HG03521 (cell line): ENCODE results near the gene DPP10.
"Not testable (repeated sequence)": the region's sequence is repeated elsewhere in the genome, so short reads cannot be mapped to it uniquely, and the experiment has no call there.

Experiments
- ATAC-seq: cut with Tn5 transposase; IDR thresholded peaks from one replicate; pipeline ENCODE4 v1.9.1; 2021; ENCODE audit warnings: mild to moderate bottlenecking, moderate library complexity; ENCODE audit not compliant: unreplicated experiment

The DPP10 gene

GRCh38 chr2:114937366-114937930 lies 495.0 kb downstream of the DPP10 start:
- ATAC-seq: no peak

- no peak for ATAC-seq
Observed at GRCh38 chr2:114940785-114941458, 498.5 kb downstream of the DPP10 start.

DNA sequence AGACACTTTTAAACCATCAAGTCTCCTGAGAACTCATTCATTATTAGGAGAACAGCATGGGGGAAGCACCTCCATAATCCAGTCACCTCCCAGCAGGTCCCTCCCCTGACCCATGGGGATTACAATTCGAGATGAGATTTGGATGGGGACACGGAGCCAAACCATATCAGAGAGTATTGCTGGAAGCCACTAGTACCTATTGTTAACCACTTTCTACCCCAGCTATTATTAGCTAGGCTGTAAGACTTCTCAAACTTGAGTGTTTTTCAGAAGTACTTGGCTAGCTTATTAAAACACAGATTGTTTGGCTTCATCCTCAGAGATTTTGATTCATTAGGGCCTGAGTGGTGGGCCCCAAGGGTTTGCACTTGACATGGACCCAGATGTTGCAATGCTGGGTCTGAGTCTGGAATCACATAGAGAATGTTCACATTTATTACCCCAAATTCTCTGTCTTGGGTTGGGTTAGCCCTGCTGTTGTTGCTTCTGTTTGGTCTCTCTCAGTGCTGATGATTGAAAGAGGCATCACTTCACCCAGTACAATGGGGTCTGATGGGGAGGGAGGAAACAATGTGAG lies 506.9 kb downstream of the DPP10 start:
- ATAC-seq: no peak

GRCh38 chr2:114960389-114960788 lies 517.9 kb downstream of the DPP10 start:
- no peak for ATAC-seq

DNA sequence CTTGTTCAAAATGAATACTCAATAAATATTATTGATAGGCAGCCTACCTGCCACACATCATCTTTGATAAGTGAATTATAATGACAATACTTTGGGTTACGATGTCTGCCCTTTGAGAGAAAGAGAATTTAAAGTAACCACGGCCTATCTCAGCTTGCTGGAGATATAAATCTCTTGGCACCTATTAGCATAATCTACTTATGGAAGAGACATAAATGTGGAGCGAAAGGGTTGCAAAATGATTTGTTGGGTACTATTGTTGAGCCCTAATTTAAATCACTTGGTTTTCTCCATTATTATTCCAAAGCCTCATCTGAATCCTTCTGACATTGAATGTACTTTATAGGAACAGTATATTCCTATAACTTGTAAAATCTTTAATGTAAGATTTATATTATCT lies 520.1 kb downstream of the DPP10 start:
- ATAC-seq: no peak

DNA sequence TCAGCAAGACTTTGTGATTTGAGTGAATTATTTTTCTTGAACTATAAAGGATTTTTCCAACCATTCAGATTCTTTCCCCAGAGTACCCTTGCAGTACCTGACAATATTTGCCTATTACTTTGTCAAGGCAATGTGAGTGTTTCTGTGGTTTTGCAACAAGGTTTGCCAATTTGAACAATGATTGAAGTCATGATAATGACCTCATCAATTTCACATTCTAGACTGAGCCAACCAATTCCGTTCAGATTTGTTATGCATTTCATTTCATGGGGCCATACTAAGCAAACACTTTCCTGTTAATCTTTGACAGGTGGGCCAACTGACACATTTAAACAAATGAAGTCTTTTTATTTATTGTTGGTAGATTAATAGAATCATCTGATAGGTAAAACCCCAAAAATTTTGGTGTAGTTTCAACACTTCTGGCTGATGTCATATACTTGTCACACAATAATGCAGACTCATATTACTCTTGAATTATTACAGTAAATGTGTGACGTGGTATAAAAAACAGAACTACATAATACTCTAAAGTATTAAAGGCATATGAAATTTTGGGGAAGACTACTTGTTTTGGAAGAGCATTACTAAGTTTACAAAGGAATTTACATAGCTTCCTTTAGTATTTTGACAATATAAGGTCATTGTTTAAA lies 526.4 kb downstream of the DPP10 start:
- ATAC-seq: no peak

DNA sequence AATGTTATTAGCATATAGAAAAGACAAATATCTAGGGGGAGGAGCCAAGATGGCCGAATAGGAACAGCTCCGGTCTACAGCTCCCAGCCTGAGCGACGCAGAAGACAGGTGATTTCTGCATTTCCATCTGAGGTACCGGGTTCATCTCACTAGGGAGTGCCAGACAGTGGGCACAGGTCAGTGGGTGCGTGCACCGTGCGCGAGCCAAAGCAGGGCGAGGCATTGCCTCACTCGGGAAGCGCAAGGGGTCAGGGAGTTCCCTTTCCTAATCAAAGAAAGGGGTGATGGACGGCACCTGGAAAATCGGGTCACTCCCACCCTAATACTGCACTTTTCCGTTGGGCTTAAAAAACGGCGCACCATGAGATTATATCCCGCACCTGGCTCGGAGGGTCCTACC lies 561.9 kb downstream of the DPP10 start:
- ATAC-seq: not testable (repeated sequence)

GRCh38 chr2:115011721-115012120 lies 569.3 kb downstream of the DPP10 start:
- no peak for ATAC-seq

- ATAC-seq: not testable (repeated sequence)
Observed at GRCh38 chr2:115022013-115022412, 579.6 kb downstream of the DPP10 start.

DNA sequence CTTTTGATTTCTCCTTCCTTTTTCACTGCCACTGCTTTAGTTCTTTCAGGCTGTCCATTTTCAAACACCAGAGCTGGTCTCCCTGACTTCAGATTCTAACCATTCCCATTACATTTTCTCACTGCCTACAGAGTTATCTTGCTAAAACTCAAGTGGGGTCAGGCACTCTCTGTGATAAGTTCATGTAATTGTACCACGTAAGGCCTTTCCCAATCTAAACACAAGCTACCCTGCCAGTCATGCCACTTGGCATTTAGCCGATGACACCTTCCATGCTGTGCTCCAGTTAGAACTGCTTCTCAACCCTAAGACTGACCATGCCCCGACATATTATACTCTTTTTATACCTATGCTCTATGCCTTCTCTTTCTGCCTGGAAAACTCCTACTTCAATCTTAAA lies 592.4 kb downstream of the DPP10 start:
- ATAC-seq: no peak

DNA sequence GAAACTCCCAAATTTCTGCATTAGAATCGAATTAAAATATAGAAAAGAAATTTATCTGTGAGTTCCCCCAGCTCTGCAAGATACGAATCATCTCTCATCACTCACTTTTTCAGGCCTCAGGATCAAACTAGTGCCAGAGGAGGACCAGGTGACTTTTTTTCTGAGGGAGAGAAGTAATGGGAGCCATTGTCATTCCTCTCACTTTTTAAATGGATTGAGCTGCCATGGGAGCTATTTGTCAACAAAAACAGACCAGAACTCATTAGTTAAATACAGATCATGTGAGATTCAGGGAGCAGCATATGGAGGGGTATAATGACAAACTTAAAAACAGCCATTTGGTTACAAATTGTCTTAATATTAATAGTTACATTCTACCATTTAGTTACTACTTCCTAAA lies 594.4 kb downstream of the DPP10 start:
- ATAC-seq: no peak

DNA sequence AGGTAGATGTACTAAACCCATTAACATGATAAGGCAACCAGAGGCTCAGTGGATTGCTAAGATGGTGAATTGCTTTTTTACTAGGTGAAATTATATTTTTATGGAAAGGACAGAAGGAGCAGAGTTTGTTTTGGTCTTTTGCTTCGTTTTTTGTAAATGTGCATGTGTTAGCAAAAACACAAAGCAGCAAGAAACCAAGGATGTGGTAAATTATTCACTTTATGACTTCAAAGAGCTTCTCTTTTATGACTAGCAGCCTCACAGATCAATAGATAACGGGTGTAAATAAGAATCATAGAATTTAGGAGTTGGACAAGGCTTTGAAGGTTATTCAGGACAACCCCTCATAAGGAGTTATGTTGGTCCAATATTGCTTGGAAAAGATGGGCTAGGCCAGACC lies 615.0 kb downstream of the DPP10 start:
- no peak for ATAC-seq

GRCh38 chr2:115070002-115070401 lies 627.6 kb downstream of the DPP10 start:
- ATAC-seq: no peak

- no peak for ATAC-seq
Observed at GRCh38 chr2:115071534-115071933, 629.1 kb downstream of the DPP10 start.

DNA sequence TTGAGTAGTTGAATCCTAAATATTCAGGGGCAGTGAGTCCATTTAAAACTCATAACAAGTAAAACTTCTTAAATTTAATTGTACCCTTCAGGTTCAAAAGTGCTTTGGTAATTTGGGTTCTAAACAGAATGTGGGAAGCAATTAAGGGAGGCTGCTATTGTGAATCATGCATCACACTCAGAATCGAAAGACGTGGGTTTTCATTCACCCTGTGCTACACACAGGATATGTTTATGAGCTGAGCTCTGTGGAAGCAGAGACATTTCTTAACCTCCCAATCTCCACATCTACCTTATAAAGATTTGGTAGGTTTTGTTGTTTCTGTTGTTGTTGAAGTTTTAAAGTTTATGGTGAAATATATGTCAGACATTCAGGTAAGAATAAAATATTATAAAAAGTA lies 633.4 kb downstream of the DPP10 start:
- ATAC-seq: no peak

GRCh38 chr2:115077626-115078025 lies 635.2 kb downstream of the DPP10 start:
- ATAC-seq: no peak

- no peak for ATAC-seq
Observed at GRCh38 chr2:115083225-115083624, 640.8 kb downstream of the DPP10 start.

DNA sequence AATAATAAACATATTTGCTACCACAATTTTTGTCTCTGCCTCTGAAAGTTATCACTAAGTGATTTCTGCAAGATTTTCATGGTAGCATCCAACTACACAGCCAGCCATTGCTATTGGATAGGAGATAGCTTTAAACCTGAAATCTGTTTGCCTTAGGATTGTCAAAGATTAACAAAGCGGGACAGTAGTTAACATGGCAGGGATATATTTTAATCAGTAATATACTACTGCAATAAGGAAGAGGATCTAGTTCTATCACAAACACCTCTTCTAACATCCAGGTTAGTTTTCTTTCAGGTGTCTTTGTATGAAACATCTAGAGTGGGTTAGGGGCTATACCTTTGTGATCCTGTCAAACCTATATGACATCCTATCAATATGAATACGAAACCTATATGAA lies 641.3 kb downstream of the DPP10 start:
- no peak for ATAC-seq

GRCh38 chr2:115084446-115084845 lies 642.0 kb downstream of the DPP10 start:
- no peak for ATAC-seq

- ATAC-seq: not testable (repeated sequence)
Observed at GRCh38 chr2:115086051-115086620, 643.7 kb downstream of the DPP10 start.

- no peak for ATAC-seq
Observed at GRCh38 chr2:115094441-115094840, 652.0 kb downstream of the DPP10 start.

- no peak for ATAC-seq
Observed at GRCh38 chr2:115105966-115106365, 663.5 kb downstream of the DPP10 start.
